Fibroblast of lung (primary cell): ENCODE data around the gene GHRL. TPM values are rescaled to one million over a fixed set of nuclear protein-coding genes. Genes with fewer than 3 reads are reported as not detected.

Experiments
- DNase-seq, 2 donors: peaks; one replicate each; pipeline versions ENCODE4 v3.0.0 to v3.0.0-alpha.2; 2010; ENCODE audit warnings: low read depth in 2 of 2
- H2AFZ ChIP-seq: 2 replicates; pipeline ENCODE4 v1.5.1; 2012; ENCODE audit warnings: low read length, control low read depth, inconsistent platforms
- H3K27ac ChIP-seq: 2 replicates; pipeline ENCODE4 v1.5.1; 2011; ENCODE audit warnings: low read length, control low read depth; ENCODE audit not compliant: insufficient read depth
- H3K27me3 ChIP-seq: 2 replicates; pipeline ENCODE4 v1.5.1; 2011; ENCODE audit warnings: mild to moderate bottlenecking, low read length; ENCODE audit not compliant: control insufficient read depth, insufficient read depth
- H3K36me3 ChIP-seq: 2 replicates; pipeline ENCODE4 v1.5.1; 2011; ENCODE audit warnings: low read length; ENCODE audit not compliant: control insufficient read depth, insufficient read depth
- H3K4me1 ChIP-seq: 2 replicates; pipeline ENCODE4 v1.5.1; 2011; ENCODE audit warnings: low read length; ENCODE audit not compliant: control insufficient read depth, insufficient read depth; ENCODE audit errors: extremely low read depth
- H3K4me2 ChIP-seq: 2 replicates; pipeline ENCODE4 v1.5.1; 2011; ENCODE audit warnings: low read length, control low read depth; ENCODE audit not compliant: insufficient read depth; ENCODE audit errors: extremely low read depth
- H3K4me3 ChIP-seq, 4 experiments: fragments of 200-600 bp in 1 of 4; sonication (generic) in 1 of 4; replicated peaks in 1 of 4; 2 replicates each; pipeline ENCODE4 v1.5.1; 2011 to 2016; ENCODE audit warnings: low read length in 4 of 4, low read depth in 3 of 4, mild to moderate bottlenecking in 3 of 4, control low read depth in 2 of 4, inconsistent platforms in 1 of 4, mixed read lengths in 1 of 4; ENCODE audit not compliant: insufficient read depth in 1 of 4; ENCODE audit errors: control extremely low read depth in 1 of 4
- H3K79me2 ChIP-seq: 2 replicates; pipeline ENCODE4 v1.5.1; 2012; ENCODE audit warnings: mild to moderate bottlenecking, low read length, inconsistent platforms; ENCODE audit not compliant: control insufficient read depth, insufficient read depth
- H3K9ac ChIP-seq: 2 replicates; pipeline ENCODE4 v1.5.1; 2011; ENCODE audit warnings: mild to moderate bottlenecking, low read length, control low read depth; ENCODE audit not compliant: insufficient read depth
- H3K9me3 ChIP-seq: 2 replicates; pipeline ENCODE4 v1.5.1; 2012; ENCODE audit warnings: low read depth, low read length; ENCODE audit not compliant: control insufficient read depth, insufficient read depth
- H4K20me1 ChIP-seq: 2 replicates; pipeline ENCODE4 v1.5.1; 2011; ENCODE audit warnings: low read length; ENCODE audit not compliant: control insufficient read depth, insufficient read depth; ENCODE audit errors: extremely low read depth
- CTCF ChIP-seq, 2 donors: IDR thresholded peaks in 1 of 2; conservative IDR thresholded peaks in 1 of 2; 1 replicate in 1 of 2; 2 replicates in 1 of 2; pipeline ENCODE4 v1.5.1; 2011 to 2012; ENCODE audit warnings: low read length in 2 of 2, control low read depth in 1 of 2, inconsistent platforms in 1 of 2, low read depth in 1 of 2, mild to moderate bottlenecking in 1 of 2
- EZH2 ChIP-seq: IDR thresholded peaks from 2 replicates; pipeline ENCODE4 v1.5.1; 2012; ENCODE audit warnings: low read length, control low read depth, mild to moderate bottlenecking; ENCODE audit errors: missing control alignments
- polyA plus RNA-seq, 2 donors: library from polyadenylated mRNA; depleted of rRNA in 1 of 2; stranded (reverse) in 1 of 2; unstranded in 1 of 2; fragments of >200 nt; gene quantifications; 2 replicates each; pipeline ENCODE4 v1.2.1, GENCODE V29; 2011 to 2012; ENCODE audit warnings: missing spikeins in 1 of 2
- total RNA-seq: library from RNA; depleted of rRNA; stranded (reverse); fragments of >200 nt; gene quantifications from 2 replicates; pipeline ENCODE4 v1.2.1, GENCODE V29; 2014

Gene GHRL
- total and polyA plus RNA-seq, 2 donors (not counting 1 experiment from before 2014, with no cell fraction given): 0.10 TPM; not detected in 1

- Histone ChIP-seq H3K79me2 (no peaks in the 10 kb centered on the region), H3K36me3 (peaks cover 36% of the 10 kb centered on the region), H3K4me2 (no peak overlapping the region), H3K27ac (no peak overlapping the region), H3K27me3 (no peaks in the 10 kb centered on the region), H4K20me1 (no peaks in the 10 kb centered on the region), H3K4me1 (no peaks in the 10 kb centered on the region), H3K4me3 (no peak overlapping the region), H3K9ac (no peak overlapping the region), H2AFZ (no peak overlapping the region), H3K9me3 (no peaks in the 10 kb centered on the region)
- no peak for DNase-seq
- TF ChIP-seq EZH2 (no peak), CTCF (conservative IDR thresholded peaks at IDR 0.05 in 1 of 2, IDR thresholded peaks at IDR 0.05 in 1 of 2; ENCODE audit: low read depth in 1 of 2, low read length in 2 of 2) (no peak)
Observed at GRCh38 chr3:10305331-10305902, 12.7 kb upstream of the GHRL start.

- TF ChIP-seq CTCF (conservative IDR thresholded peaks at IDR 0.05 in 1 of 2, IDR thresholded peaks at IDR 0.05 in 1 of 2; ENCODE audit: low read depth in 1 of 2, low read length in 2 of 2): no peak
- no peak for TF ChIP-seq EZH2
- no peak for DNase-seq
- Histone ChIP-seq H2AFZ (no peak overlapping the region), H3K4me1 (no peaks in the 10 kb centered on the region), H3K9me3 (no peaks in the 10 kb centered on the region), H4K20me1 (no peaks in the 10 kb centered on the region), H3K27me3 (no peaks in the 10 kb centered on the region), H3K4me3 (no peak overlapping the region), H3K36me3 (peaks cover 39% of the 10 kb centered on the region), H3K79me2 (no peaks in the 10 kb centered on the region), H3K9ac (no peak overlapping the region), H3K4me2 (no peak overlapping the region), H3K27ac (no peak overlapping the region)
Observed at GRCh38 chr3:10304905-10305304, 12.2 kb upstream of the GHRL start.

DNA sequence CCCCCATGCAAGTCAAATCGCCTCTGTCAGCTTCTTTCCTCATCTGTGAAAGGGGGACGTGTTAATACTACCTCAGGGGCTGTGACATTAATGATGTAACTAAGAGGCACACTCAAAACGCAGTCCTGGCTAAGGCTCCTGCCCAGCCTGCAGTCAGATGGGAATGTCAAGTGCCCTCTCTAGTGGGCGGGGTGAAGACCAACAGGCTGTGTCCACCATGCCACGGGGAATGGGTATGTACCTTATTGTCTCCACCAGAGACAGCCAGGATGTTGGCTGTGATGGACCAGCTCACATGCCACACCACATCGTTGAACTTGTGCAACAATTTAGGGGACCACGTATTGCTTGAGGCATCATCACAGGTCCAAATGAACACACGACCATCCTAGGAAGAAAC is 11.0 kb upstream of the GHRL start:
- H4K20me1 ChIP-seq: no peaks in the 10 kb centered on the region
- peaks cover 37% of the 10 kb centered on the region for H3K36me3 ChIP-seq
- no peaks in the 10 kb centered on the region for H3K79me2 ChIP-seq

More for the DNA sequence above, 11.0 kb upstream of the GHRL start:
- Histone ChIP-seq H3K27ac (no peak overlapping the region), H3K9me3 (no peaks in the 10 kb centered on the region), H3K27me3 (no peaks in the 10 kb centered on the region), H2AFZ (no peak overlapping the region), H3K4me3 (no peak overlapping the region), H3K4me1 (no peaks in the 10 kb centered on the region), H3K9ac (no peak overlapping the region), H3K4me2 (no peak overlapping the region)
- no peak for TF ChIP-seq EZH2
- no peak for TF ChIP-seq CTCF (conservative IDR thresholded peaks at IDR 0.05 in 1 of 2, IDR thresholded peaks at IDR 0.05 in 1 of 2; ENCODE audit: low read depth in 1 of 2, low read length in 2 of 2)
- no peak for DNase-seq
